ENCODE results near the gene EEFSEC. TPM values are rescaled to one million over a fixed set of nuclear protein-coding genes. Genes with fewer than 3 reads are reported as not detected.

EEFSEC gene
- total RNA-seq, 2 experiments from 2014 or later: 20.8 to 21.4 TPM

GRCh38 chr3:128425142-128425845 is 272.0 kb downstream of the EEFSEC start:
- POLR2A ChIA-PET: no interaction called here
- CTCF ChIA-PET: interaction anchor here (0.6 to 4.3 kb wide), 11 partner anchors 24 to 182 kb away, joined by 3 to 31 read pairs (median 4); partner anchors contain the start of gene GATA2

GRCh38 chr3:128425846-128426127 is 272.5 kb downstream of the EEFSEC start:
- ChIA-PET POLR2A (no interaction called here), CTCF (interaction anchor here (0.7 to 4.3 kb wide), 9 partner anchors 23 to 182 kb away, joined by 3 to 31 read pairs (median 5); partner anchors contain the start of gene GATA2)

DNA sequence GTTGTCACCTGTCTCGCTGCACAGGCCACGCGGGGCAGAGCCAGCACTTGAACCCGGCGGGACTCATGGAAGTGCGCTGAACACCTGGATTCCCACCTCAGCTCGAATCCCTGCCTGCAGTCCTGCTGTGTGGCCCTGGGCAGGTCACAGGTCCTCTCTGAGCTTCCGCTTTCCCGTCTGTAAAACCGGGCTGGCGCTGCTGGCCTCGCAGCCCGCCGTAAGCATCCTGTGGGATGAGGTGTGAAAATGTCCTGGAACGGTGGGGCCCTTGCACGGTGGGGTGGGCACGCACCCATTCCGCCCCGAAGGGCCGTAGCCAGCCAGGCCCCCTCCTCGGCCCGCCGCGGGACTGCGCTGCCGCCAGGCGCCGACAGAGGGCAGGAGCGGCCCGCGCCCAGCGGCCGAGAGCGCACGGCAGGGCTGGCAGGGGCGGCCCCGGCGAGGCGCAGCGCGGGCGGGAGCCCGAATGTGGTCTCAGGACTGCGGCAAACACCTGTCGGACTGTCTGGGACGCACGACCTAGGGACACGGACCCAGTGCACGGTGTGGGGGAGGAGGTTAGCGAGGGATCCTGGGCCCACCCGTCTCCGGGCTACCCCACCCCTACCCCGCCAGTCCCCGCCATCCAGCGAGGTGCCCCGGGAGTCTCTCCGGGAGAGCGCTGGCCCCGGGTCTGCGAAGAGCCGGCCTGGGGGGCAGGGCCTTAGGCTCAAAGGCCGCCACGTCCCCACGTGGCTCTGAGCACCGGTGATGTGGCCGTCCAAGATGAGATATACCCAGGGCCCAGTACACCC is 273.0 kb downstream of the EEFSEC start:
- POLR2A ChIA-PET: no interaction called here
- CTCF ChIA-PET: interaction anchor here (0.7 to 4.3 kb wide), 9 partner anchors 23 to 181 kb away, joined by 3 to 31 read pairs (median 5); partner anchors contain the start of gene GATA2

DNA sequence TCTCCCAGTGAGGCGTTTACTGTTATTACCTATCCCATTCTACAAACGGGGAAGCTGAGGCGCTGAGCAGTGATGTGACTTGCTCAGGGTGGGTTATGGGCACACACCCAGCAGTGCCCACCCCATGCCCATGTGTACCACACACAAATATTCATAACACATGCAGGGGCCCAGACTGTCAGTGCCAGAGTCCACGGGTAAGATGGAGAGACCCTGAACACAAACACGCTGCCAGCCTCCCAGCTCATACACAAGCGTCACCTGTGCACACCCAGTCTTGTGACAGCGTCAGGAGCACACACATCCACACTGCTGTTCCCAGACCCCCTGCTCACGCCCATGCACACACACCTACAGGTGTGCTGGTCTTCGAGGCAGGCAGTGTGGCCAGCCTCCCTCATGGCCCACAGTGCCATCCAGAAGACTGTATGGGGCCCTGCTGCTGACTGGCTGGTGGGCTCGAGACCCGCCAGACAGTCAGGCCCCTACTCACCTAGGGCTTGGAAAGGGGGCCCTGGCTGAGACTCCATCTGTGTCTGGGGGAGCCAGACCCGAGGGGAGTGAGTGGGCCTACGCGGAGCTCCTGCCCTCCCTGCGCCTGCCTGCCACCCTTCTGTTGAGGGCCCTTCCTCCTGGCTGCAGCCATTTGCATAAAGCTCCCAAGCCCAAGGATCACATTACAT is 274.0 kb downstream of the EEFSEC start:
- CTCF ChIA-PET: interaction anchor here (1.4 to 4.3 kb wide), 5 partner anchors 11 to 180 kb away, joined by 4 to 31 read pairs (median 15); no protein-coding TSS in a partner anchor
- POLR2A ChIA-PET: no interaction called here

DNA sequence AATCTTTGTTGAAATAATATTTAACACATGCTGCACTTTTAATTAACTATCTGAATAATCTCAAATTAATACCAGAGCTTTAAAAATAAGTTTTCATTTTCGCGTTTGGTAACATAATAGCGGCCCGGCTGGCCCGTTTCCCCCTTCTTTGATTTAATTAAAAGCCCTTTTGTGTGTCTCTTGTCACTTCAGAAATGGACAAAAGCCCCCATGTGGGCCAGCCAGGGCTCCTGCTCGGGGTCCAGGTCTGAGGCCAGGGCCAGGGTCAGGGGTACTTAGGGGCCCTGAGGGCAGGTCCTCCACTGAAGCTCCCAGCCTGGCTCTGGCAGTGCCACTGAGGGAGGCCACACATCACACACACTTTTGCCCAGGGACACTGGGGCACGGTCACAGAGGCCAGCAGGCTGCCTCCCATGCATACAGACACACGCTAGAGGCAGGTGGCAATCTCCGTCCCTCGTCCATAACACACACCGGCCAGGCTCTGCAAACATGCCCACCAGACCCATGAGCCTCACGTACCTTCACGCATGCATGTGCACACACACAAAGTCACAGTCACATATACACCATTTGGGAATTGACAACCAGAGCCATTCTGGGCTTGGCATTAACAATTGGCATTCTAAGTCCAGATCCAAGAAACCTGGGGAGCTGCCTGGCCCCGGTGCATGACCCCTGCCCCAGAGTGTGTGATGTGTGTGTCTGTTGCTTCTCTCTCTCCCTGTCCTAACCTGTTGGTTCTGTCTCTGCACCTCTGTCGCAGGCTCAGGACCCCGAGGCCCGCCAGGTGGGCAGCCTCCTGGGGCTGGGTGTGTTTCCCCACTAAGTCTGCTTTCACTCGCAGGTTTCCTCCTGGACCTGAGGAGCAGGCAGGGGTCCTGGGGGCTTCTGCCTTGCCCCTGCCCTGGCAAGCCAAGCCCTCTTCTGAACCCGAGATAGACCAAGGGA is 274.9 kb downstream of the EEFSEC start:
- POLR2A ChIA-PET: no interaction called here
- CTCF ChIA-PET: interaction anchor here (1.4 to 4.3 kb wide), 3 partner anchors 11 to 180 kb away, joined by 4 to 31 read pairs (median 16); no protein-coding TSS in a partner anchor

DNA sequence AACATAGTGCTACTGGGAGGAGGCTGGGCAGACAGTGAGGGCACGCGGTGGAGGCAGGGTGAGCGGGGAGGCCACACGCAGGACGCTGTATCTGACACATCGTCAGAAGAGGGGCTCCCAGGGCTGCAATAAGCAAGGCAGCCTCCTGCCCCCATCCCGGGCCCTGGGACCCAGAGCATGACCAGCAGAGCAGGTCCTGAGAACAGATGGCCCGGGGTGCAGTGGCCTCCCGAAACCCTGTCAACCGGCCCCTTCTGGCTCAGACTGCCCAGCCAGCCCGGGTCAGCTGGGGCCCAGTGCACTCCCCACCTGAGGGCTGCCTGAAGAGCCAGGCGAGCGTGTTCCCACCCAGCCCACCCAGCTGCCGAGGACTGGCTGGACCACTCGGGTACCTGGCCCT is 276.0 kb downstream of the EEFSEC start:
- CTCF ChIA-PET: no interaction called here
- POLR2A ChIA-PET: no interaction called here

DNA sequence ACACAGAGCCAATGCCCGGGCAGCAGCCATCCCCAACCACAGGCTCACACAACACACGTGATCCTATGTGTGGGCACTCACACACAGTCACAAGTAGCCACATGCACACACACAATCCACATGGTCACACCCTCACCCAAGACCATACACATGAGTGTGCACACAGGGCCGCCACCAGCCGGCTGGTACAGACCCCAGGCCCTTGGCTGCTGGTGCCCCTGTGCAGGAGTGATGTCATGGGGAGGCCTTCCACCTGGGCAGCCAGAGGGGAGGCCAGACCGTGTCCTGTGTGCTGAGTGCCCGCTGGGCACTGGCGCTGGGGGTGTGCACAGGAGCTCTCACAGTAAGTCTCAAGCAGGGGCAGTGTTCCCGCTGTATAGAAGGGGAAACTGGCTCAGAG is 276.5 kb downstream of the EEFSEC start:
- POLR2A ChIA-PET: no interaction called here
- CTCF ChIA-PET: interaction anchor here (1.7 kb wide), 1 partner anchor 67 kb away, joined by 5 read pairs; no protein-coding TSS in a partner anchor

DNA sequence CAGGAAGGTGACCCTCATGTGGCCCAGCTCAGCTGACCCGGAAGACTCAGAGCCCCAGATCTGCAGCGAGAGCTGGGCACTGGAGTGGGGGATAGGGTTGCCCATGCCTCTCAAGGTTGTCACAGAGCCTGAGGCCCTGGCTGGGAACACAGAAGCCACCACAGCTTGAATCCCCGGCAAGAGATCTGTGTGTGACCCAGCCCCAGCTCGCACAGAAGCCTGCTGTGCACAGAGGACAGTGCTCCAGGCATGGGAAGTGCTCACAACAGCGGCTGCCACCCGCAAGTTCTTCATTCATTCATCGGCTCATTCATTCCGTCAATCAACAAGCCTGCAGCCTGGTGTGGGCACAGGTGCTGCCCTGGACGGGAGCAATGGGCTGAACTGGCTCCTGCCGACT is 277.0 kb downstream of the EEFSEC start:
- ChIA-PET CTCF (interaction anchor here (1.7 kb wide), 1 partner anchor 67 kb away, joined by 5 read pairs; no protein-coding TSS in a partner anchor), POLR2A (no interaction called here)

- ChIA-PET CTCF (interaction anchor here (1.7 kb wide), 1 partner anchor 66 kb away, joined by 5 read pairs; no protein-coding TSS in a partner anchor), POLR2A (interaction anchor here (0.8 kb wide), 1 partner anchor 391 kb away, joined by 3 read pairs; no protein-coding TSS in a partner anchor)
Measured at GRCh38 chr3:128430731-128431130, 277.4 kb downstream of the EEFSEC start.

GRCh38 chr3:128431803-128432300 is 278.6 kb downstream of the EEFSEC start:
- ChIA-PET CTCF (no interaction called here), POLR2A (no interaction called here)

DNA sequence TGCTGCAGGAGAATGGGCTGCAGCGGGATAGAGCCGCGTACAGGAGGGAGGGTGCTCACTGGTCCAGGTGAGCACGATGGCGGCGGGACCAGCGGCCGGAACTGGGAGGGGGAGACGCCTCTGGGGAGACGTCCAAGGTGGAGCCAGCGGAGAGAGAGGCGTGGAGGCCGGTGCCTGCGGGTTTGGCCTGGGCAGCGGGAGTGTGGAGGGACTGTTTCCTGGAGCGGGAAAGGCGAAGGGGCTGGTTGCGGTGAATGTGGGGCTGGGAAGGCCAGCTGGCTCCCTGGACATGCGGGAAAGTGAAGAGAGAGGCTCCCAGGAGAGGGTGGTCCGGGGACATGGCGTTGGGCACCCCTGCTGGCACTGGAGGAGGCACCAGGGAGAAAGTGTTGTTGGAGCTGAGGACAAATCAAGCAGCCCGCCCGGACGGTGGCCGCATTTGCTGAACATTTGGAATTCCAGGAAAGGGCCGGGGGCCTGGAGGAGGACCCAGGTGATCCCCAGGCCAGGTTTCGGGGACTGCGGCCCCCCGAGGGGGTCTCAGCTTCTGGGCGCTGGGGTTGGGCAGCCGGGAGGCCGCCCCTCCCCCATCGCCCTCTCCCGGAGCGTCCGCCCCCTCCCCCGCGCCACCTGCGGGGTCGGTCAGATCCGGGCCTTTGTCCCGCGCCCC is 279.2 kb downstream of the EEFSEC start:
- CTCF ChIA-PET: no interaction called here
- POLR2A ChIA-PET: interaction anchor here (0.6 kb wide), 1 partner anchor 380 kb away, joined by 4 read pairs; the partner anchor contains the start of gene SEC61A1

GRCh38 chr3:128432971-128433836 is 279.9 kb downstream of the EEFSEC start:
- ChIA-PET POLR2A (interaction anchor here (0.6 kb wide), 1 partner anchor 381 kb away, joined by 4 read pairs; the partner anchor contains the start of gene SEC61A1), CTCF (no interaction called here)

- ChIA-PET CTCF (no interaction called here), POLR2A (no interaction called here)
Measured at GRCh38 chr3:128433837-128434165, 280.5 kb downstream of the EEFSEC start.

- POLR2A ChIA-PET: no interaction called here
- CTCF ChIA-PET: no interaction called here
Measured at GRCh38 chr3:128434524-128434923, 281.2 kb downstream of the EEFSEC start.

GRCh38 chr3:128435058-128435457 is 281.8 kb downstream of the EEFSEC start:
- POLR2A ChIA-PET: no interaction called here
- CTCF ChIA-PET: no interaction called here

- CTCF ChIA-PET: no interaction called here
- POLR2A ChIA-PET: no interaction called here
Measured at GRCh38 chr3:128435561-128435960, 282.3 kb downstream of the EEFSEC start.

- CTCF ChIA-PET: no interaction called here
- POLR2A ChIA-PET: no interaction called here
Measured at GRCh38 chr3:128436214-128436613, 282.9 kb downstream of the EEFSEC start.

Data from activated CD8-positive, alpha-beta memory T cell treated with anti-CD3 and anti-CD28 coated beads for 36 hours (primary cell).